ENCODE results near the gene LRRC19.

GRCh38 chr9:27029186-27029585 lies 23.7 kb upstream of the LRRC19 start:
- no peak for TF ChIP-seq PRDM15 (CRISPR knock-in tag; IDR thresholded peaks at IDR 0.05)
- TF ChIP-seq ELF4 (CRISPR knock-in tag; IDR thresholded peaks at IDR 0.05; ENCODE audit: low read depth), result no peak
- TF ChIP-seq ZNF416 (CRISPR knock-in tag; IDR thresholded peaks at IDR 0.05), result no peak
- TF ChIP-seq SP1 (CRISPR knock-in tag; conservative IDR thresholded peaks at IDR 0.05), result no peak
- TF ChIP-seq USF2 (CRISPR knock-in tag; IDR thresholded peaks at IDR 0.05), result no peak
